ENCODE data around the gene TNFRSF1B.

GRCh38 chr1:12143631-12144155 is 23.1 kb upstream of the TNFRSF1B start:
- TF ChIP-seq, protein P1, sequence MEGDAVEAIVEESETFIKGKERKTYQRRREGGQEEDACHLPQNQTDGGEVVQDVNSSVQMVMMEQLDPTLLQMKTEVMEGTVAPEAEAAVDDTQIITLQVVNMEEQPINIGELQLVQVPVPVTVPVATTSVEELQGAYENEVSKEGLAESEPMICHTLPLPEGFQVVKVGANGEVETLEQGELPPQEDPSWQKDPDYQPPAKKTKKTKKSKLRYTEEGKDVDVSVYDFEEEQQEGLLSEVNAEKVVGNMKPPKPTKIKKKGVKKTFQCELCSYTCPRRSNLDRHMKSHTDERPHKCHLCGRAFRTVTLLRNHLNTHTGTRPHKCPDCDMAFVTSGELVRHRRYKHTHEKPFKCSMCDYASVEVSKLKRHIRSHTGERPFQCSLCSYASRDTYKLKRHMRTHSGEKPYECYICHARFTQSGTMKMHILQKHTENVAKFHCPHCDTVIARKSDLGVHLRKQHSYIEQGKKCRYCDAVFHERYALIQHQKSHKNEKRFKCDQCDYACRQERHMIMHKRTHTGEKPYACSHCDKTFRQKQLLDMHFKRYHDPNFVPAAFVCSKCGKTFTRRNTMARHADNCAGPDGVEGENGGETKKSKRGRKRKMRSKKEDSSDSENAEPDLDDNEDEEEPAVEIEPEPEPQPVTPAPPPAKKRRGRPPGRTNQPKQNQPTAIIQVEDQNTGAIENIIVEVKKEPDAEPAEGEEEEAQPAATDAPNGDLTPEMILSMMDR (IDR thresholded peaks at IDR 0.05) = no peak
- TF ChIP-seq POLR2A (IDR thresholded peaks at IDR 0.05) = no peak

Data from body of pancreas (tissue), 4 donors.